NCI-H1048 (cell line): ENCODE data around the gene RBM4.

Experiments
- DNase-seq: peaks from one replicate; lab custom pipeline; 2025; lab: John Stamatoyannopoulos, UW

The RBM4 gene

DNA sequence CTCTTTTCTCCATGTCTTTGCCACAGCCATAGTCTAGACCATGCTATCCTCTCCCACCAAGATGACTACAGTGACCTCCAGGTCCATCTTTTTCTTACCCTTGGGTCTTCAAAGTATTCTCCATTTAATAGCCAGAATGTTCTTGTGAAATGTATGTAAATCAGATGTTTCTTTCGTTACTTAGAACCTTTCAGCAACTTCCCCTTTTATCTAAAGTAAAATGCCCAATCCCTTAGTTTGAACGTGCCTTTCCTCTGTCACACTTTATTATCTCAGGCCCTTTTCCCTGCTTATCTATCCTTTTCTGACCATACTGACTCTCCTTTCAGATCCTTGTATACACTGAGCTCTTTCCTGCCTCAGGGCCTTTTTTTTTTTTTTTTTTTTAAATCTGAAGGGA, 21.3 kb downstream of the RBM4 start:
- DNase-seq: no peak

GRCh38 chr11:66663741-66664296, 25.3 kb downstream of the RBM4 start:
- DNase-seq: no peak

DNA sequence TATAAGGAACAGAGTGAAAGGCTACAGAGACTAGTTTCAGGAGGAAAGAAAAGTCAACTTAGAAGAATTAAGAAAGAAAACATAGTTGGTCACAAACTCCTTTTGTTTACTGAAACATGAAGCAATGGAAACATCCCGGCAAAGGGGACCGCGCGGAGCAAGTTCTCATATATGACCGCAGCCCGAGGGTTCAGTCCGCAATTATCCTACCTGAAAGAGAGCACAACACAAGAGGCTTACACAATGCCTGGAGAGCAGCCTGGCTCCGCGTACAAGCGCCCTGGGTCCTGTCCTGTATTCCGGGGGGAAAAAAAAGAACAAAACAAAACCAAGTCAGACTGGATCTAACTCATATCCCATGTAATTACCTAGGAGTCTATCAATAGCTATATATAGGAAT, 26.9 kb downstream of the RBM4 start:
- DNase-seq: no peak

- DNase-seq: no peak
Measured at GRCh38 chr11:66670816-66671215, 32.3 kb downstream of the RBM4 start.

DNA sequence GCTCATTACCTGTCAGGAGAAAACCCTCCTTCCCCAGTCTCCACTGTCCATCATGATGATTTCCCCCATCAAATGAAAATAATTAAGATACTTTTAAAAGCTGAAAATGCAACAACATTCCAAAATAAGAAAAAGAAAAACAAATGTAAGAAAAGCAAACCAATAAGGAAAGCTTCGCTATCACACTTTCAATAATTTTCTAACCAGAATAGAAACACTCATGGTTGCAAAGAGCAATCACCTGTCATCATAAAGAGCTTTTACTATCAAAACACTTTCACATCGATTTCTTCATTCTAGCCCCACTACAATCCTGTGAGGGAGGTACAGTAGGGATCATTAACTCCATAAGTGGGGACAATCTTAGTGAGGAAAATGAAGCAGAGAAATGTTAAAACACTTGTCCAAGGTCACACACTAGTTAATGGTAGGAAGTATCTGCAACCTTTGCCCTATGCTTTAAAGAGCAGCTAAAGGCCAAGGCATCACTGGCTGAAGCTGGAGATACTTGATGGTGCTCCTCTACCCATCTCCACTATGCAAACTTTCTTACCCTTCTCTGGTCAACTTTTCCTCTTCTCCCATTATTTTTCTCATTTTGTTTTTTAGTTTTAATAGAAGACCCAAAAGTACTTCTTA, 36.6 kb downstream of the RBM4 start:
- DNase-seq: no peak

DNA sequence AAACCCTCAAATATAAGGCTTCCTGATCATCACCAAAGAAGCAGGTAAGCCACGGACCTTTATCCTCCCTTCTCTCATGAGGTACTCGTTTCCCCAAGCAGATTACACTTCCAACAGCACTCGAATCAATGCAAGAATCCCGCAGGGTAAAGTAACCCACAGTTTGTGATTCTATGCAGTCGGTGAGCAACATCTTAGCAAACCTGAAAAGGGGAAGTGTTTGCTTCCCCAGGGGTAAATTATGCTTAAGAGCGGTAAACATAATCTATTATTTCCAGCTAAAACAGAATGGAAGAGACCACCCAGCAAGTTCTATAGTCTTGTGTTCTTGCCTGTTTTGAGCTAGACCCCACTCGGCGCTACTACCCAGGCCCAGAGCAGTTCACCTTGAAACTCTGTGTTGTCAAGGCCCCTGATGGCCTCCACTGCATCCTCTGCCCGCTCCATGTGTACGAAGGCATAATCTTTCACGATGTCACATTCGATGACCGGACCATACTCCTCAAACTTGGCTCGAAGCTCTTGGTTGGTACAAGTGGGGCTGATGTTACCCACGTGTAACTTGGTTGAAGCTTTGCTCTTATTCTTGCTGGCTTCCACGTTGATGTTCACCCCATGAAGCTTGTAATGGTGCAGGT, 37.9 kb downstream of the RBM4 start:
- DNase-seq: no peak

DNA sequence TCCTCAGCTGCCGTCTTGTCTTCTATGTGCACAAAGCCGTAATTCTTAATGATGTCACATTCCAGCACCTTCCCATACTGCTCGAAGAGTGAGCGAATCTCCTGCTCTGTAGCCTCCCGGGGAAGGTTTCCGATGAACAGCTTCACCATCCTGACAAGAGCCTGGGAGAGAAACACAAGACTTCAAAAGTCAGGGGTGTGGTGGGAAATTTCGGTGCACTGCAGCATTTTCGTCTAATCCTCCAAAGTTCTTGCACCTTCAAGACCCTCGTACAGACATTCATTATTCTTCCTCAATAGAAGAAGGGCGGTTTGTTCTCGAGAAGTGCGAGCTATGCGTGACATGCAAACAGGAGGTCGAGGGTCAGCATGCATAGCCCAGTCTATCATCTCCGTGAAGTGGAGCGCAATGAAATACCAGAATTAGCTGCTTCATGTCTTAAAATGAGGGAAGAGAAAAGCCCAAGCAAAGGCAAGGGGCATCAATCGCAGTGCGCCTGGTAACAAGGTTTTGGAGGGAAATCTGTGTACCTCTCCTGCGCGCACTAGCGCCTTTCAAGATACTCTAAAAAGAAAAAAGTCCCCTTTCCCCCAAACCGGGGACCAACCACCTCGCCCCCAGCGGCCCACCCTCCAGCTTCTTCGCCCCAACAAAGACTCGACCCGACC, 38.6 kb downstream of the RBM4 start:
- DNase-seq: no peak

- peak; percentile 93 for DNase-seq
Measured at GRCh38 chr11:66677599-66678375, 39.3 kb downstream of the RBM4 start, which contains the start of gene RBM4B. TSS of gene RBM4B (minus strand) at chr11:66677887. CDS start at chr11:66677079, 808 bp downstream.

DNA sequence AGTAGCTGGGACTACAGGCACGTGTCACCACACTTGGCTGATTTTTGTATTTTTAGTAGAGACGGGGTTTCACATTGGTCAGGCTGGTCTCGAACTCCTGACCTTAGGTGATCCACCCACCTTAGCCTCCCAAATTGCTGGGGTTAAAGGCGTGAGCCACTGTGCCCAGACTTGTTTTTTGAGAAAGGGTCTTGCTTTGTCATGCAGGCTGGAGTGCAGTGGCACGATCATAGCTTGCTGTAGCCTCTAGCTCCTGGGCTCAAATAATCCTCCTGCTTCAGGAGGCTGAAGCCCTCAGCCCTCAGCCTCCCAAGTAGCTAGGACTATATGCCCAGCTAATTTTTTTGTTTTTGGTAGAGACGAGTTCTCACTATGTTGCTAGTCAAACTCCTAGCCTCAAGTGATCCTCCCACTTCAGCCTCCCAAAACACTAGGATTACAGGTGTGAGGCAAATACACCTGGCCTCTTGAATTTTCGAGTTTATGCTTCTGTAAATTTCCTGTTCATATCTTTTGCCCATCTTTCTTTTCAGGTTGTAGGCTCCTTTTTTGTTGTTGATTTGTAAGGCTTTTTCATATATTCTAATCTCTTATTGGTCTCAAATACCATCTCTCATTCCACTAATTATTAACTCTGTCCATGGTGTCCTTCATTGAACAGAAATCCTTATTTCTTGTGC, 42.6 kb downstream of the RBM4 start:
- no peak for DNase-seq

DNA sequence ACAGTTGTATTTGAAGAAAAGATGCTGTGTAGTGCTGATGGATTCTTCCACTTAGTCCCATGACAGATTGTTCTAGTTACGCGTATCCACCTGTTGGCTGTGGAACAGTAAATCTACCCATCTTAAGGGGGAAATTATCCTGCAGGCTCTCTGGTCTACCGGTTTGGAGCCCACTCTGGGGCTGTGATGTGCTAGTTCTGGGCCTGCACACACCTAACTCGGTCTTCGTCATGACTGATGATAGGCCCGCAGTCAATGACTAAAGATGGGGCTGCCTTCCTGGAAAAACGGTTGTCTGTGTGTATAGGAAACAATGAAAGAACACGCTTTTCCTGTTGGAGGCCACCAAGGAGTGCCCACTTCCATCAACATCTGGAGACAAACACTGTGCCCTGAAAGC, 45.4 kb downstream of the RBM4 start:
- no peak for DNase-seq

- no peak for DNase-seq
Measured at GRCh38 chr11:66684635-66685034, 46.1 kb downstream of the RBM4 start.

DNA sequence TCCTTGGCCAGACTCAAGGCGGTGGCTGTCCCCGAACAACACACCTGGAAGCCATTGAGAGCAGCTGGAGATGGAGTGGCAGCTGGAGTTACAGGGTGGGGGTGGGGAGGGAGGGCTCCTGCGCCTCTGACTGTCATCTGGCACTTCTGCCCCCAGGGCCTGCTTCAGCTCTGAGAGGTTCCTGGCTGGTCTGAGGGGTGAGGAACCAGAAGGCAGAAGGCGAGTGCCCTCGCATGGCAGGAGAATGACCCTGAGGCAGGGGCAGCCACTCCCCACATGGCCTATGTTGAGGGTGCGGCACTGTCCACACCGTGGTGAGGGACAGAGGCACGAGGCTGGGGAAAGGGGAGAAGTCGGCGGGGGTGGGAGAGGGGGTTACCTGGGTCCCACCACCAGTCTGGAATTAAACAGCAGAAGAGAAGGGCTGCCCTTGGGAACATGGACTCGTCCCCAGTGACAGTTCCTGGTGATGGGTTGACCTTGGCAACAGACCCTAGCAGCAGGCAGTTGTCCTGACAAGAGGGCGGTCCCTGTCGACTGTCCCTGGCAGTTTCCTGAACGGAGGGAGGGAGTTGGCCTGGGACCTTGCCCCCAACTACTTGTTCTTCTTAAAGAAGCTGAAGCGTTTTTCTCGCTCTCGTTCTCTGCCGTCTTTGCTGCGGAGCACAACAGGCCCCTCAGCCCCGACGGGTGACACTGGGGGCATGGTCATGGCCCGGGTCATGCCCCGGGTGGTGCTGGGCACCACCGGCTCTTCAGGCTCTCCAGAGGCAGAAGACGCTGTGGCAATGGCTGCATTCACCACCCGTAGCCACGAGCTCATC, 47.0 kb downstream of the RBM4 start:
- no peak for DNase-seq

GRCh38 chr11:66686100-66686785, 47.7 kb downstream of the RBM4 start:
- DNase-seq: no peak

GRCh38 chr11:66686801-66687750, 48.6 kb downstream of the RBM4 start:
- no peak for DNase-seq

DNA sequence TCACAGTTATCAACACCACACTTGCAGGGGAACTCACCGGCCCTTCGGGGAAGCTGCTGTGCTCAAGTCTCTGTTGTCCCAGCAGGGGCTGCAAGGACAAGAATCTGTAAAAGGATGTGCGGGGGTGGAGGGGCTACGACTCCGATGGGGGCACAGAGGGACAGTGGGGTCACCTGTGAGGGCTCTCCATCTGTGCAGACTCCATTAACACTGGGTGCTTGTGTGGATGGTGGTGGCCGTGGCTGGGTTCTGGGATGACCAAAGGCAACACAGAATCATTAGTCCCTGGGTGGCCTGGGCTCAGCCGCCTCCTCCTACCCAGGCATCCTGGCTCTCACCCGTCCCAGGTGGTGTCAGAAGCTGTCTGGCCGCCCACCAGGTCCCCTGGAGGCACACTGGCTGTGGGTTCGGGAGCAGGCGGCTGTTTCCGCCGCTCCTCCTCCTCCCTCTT, 49.4 kb downstream of the RBM4 start:
- no peak for DNase-seq

GRCh38 chr11:66688561-66689534, 50.3 kb downstream of the RBM4 start:
- DNase-seq: no peak

GRCh38 chr11:66689661-66690590, 51.4 kb downstream of the RBM4 start:
- no peak for DNase-seq
